HG03354 (cell line): ENCODE data around the gene CALHM2.

Experiments used
- ATAC-seq: cut with Tn5 transposase; IDR thresholded peaks from one replicate; pipeline ENCODE4 v1.9.1; 2021; ENCODE audit warnings: mild to moderate bottlenecking; ENCODE audit not compliant: unreplicated experiment, poor library complexity, severe bottlenecking

The CALHM2 gene

GRCh38 chr10:103478671-103479070 is 26.5 kb upstream of the CALHM2 start:
- ATAC-seq, result no peak

GRCh38 chr10:103476046-103476768 is 24.0 kb upstream of the CALHM2 start:
- no peak for ATAC-seq

- no peak for ATAC-seq
Measured at GRCh38 chr10:103475437-103475836, 23.3 kb upstream of the CALHM2 start.

- no peak for ATAC-seq
Measured at GRCh38 chr10:103474077-103474476, 21.9 kb upstream of the CALHM2 start.

GRCh38 chr10:103473261-103473671 is 21.1 kb upstream of the CALHM2 start:
- ATAC-seq, result no peak

- ATAC-seq, result no peak
Measured at GRCh38 chr10:103472005-103472404, 19.8 kb upstream of the CALHM2 start.

GRCh38 chr10:103470761-103471653 is 18.8 kb upstream of the CALHM2 start:
- peak; percentile 85 for ATAC-seq

GRCh38 chr10:103469201-103469600 is 17.0 kb upstream of the CALHM2 start:
- no peak for ATAC-seq

- no peak for ATAC-seq
Measured at GRCh38 chr10:103467406-103467805, 15.2 kb upstream of the CALHM2 start.

- ATAC-seq, result no peak
Measured at GRCh38 chr10:103466734-103467133, 14.6 kb upstream of the CALHM2 start.

- ATAC-seq, result no peak
Measured at GRCh38 chr10:103465411-103466179, 13.4 kb upstream of the CALHM2 start.

GRCh38 chr10:103463499-103463898 is 11.3 kb upstream of the CALHM2 start:
- no peak for ATAC-seq

GRCh38 chr10:103459615-103460014 is 7.4 kb upstream of the CALHM2 start:
- ATAC-seq, result no peak

GRCh38 chr10:103458720-103459119 is 6.5 kb upstream of the CALHM2 start, which contains the start of gene CALHM1:
CALHM1 (minus strand) TSS chr10:103458900; CDS start chr10:103458751, 149 bp downstream.
- no peak for ATAC-seq

GRCh38 chr10:103457896-103458583 is 5.9 kb upstream of the CALHM2 start:
- ATAC-seq, result no peak

GRCh38 chr10:103457176-103457712 is 5.1 kb upstream of the CALHM2 start:
- no peak for ATAC-seq

GRCh38 chr10:103456074-103456660 is 4.0 kb upstream of the CALHM2 start:
- no peak for ATAC-seq

GRCh38 chr10:103455235-103455634 is 3.1 kb upstream of the CALHM2 start:
- ATAC-seq, result no peak

GRCh38 chr10:103454026-103454425 is 1.9 kb upstream of the CALHM2 start:
- ATAC-seq, result no peak
